HFFc6 (cell line): ENCODE results near the gene CREM. TPM values are rescaled to one million over a fixed set of nuclear protein-coding genes. Genes with fewer than 3 reads are reported as not detected.

Experiments used
- DNase-seq: peaks from one replicate; pipeline ENCODE4 v3.0.0-alpha.2; 2018
- H3K27ac Mint-ChIP-seq: 2 replicates; pipeline ENCODE4 v1.8.0; 2020; ENCODE audit warnings: mild to moderate bottlenecking, mixed read lengths
- H3K27me3 Mint-ChIP-seq: 2 replicates; pipeline ENCODE4 v1.8.0; 2021; ENCODE audit warnings: mild to moderate bottlenecking, moderate library complexity, mixed read lengths; ENCODE audit not compliant: insufficient read depth
- H3K36me3 Mint-ChIP-seq: 2 replicates; pipeline ENCODE4 v1.8.0; 2021; ENCODE audit warnings: low read depth, mixed read lengths
- H3K4me1 Mint-ChIP-seq: 2 replicates; pipeline ENCODE4 v1.8.0; 2020; ENCODE audit warnings: low read depth, mixed read lengths
- H3K4me3 Mint-ChIP-seq: 2 replicates; pipeline ENCODE4 v1.8.0; 2020; ENCODE audit warnings: mild to moderate bottlenecking, moderate library complexity, mixed read lengths
- H3K9me3 Mint-ChIP-seq: 2 replicates; pipeline ENCODE4 v1.8.0; 2020; ENCODE audit warnings: mild to moderate bottlenecking, mixed read lengths
- CTCF ChIP-seq: fragments of 200-600 bp; sonication (generic); IDR thresholded peaks from 2 replicates; pipeline ENCODE4 v1.5.0; 2021; ENCODE audit warnings: antibody characterized with exemption, mild to moderate bottlenecking
- total RNA-seq, 6 experiments: library from RNA; stranded (reverse); fragmentation: NEBNext Ultra II Directional; extraction: Animal tissue kit (Norgen Biotek cat#: 25700); gene quantifications; 2 replicates in 1 of 6; 3 replicates in 5 of 6; pipeline ENCODE4 v1.2.3, GENCODE V29; 2021

Gene CREM
- total RNA-seq, 6 experiments from 2014 or later, result 21.1 to 34.0 (median 30.2) TPM

- H3K4me1 Mint-ChIP-seq, result peaks cover 27% of the 10 kb centered on the region
- H3K27me3 Mint-ChIP-seq, result no peaks in the 10 kb centered on the region
- H3K9me3 Mint-ChIP-seq, result no peaks in the 10 kb centered on the region
- peak; percentile 5 for DNase-seq
- no peaks in the 10 kb centered on the region for H3K36me3 Mint-ChIP-seq
- no peak for TF ChIP-seq CTCF
- peak overlapping the region; percentile 56 for H3K27ac Mint-ChIP-seq
- H3K4me3 Mint-ChIP-seq, result no peak overlapping the region; the same call in 1 of the 2 replicates
Observed at GRCh38 chr10:35135861-35136260, 9.2 kb downstream of the CREM start.

- Mint-ChIP-seq H3K9me3 (no peaks in the 10 kb centered on the region), H3K4me1 (peaks cover 22% of the 10 kb centered on the region), H3K36me3 (no peaks in the 10 kb centered on the region), H3K27ac (peak overlapping the region; percentile 56), H3K27me3 (no peaks in the 10 kb centered on the region), H3K4me3 (no peak overlapping the region)
- no peak for TF ChIP-seq CTCF
- no peak for DNase-seq
Observed at GRCh38 chr10:35136263-35136815, 9.7 kb downstream of the CREM start.

- no peaks in the 10 kb centered on the region for H3K36me3 Mint-ChIP-seq
- no peak for DNase-seq
- no peak overlapping the region for H3K27ac Mint-ChIP-seq
- H3K4me1 Mint-ChIP-seq, result peaks cover 15% of the 10 kb centered on the region
- H3K27me3 Mint-ChIP-seq, result no peaks in the 10 kb centered on the region
- no peak for TF ChIP-seq CTCF
- no peaks in the 10 kb centered on the region for H3K9me3 Mint-ChIP-seq
- H3K4me3 Mint-ChIP-seq, result no peak overlapping the region
Observed at GRCh38 chr10:35140126-35140525, 13.5 kb downstream of the CREM start.

- no peak overlapping the region for H3K4me3 Mint-ChIP-seq
- DNase-seq, result no peak
- TF ChIP-seq CTCF, result no peak
- no peak overlapping the region for H3K27ac Mint-ChIP-seq
- H3K36me3 Mint-ChIP-seq, result no peaks in the 10 kb centered on the region
- H3K27me3 Mint-ChIP-seq, result no peaks in the 10 kb centered on the region
- peaks cover 9% of the 10 kb centered on the region for H3K4me1 Mint-ChIP-seq
- H3K9me3 Mint-ChIP-seq, result no peaks in the 10 kb centered on the region
Observed at GRCh38 chr10:35140727-35141126, 14.1 kb downstream of the CREM start.

GRCh38 chr10:35150308-35150707, 23.7 kb downstream of the CREM start:
- H3K4me1 Mint-ChIP-seq, result 0 out of 2 replicates have a peak, but pooled peaks cover 7% of the 10 kb centered on the region
- no peak overlapping the region for H3K4me3 Mint-ChIP-seq
- no peaks in the 10 kb centered on the region for H3K27me3 Mint-ChIP-seq
- DNase-seq, result no peak
- H3K36me3 Mint-ChIP-seq, result no peaks in the 10 kb centered on the region; the same call in 1 of the 2 replicates
- H3K27ac Mint-ChIP-seq, result no peak overlapping the region
- H3K9me3 Mint-ChIP-seq, result no peaks in the 10 kb centered on the region
- TF ChIP-seq CTCF, result no peak
